ENCODE measurements around the gene C10orf90. TPM values are rescaled to one million over a fixed set of nuclear protein-coding genes. Genes with fewer than 3 reads are reported as not detected.

The C10orf90 gene
- total RNA-seq, 4 donors from 2014 or later, result 2.7 to 5.8 (median 4.0) TPM

- 80 to 89% methylated on average over 12 of the region's 12 CpGs for WGBS, 2 donors
- no peak overlapping the region for H3K4me3 ChIP-seq (ENCODE audit: low read depth, poor library complexity, severe bottlenecking)
- TF ChIP-seq CTCF (IDR thresholded peaks at IDR 0.05) (no peak), POLR2A (IDR thresholded peaks at IDR 0.05) (no peak)
- intact Hi-C loops (cut with DNase I; ENCODE audit: low total_unique reads), result loop anchor here (10.0 kb wide), 1 partner anchor 519 kb away; no protein-coding TSS in a partner anchor
- DNase-seq (ENCODE audit: low spot score in 2 of 2), result no peak
Measured at GRCh38 chr10:126503392-126504062, 167.0 kb downstream of the C10orf90 start.

GRCh38 chr10:126502441-126502840 is 168.1 kb downstream of the C10orf90 start:
- TF ChIP-seq POLR2A (IDR thresholded peaks at IDR 0.05), result no peak
- no peak for TF ChIP-seq CTCF (IDR thresholded peaks at IDR 0.05)

DNA sequence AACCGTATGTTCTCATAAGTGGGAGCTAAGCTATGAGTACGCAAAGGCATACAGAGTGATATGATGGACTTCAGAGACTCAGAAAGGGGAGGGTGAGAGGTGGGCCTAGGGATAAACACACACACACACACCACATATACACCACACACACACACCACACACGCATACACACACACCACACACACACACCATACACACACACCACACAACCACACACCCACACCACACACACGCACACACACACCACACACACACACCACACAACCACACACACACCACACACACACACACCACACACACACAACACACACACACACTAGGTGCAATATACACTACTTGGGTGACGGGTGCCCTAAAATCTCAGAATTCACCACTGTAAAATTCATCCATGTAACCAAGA is 168.7 kb downstream of the C10orf90 start:
- WGBS, 2 donors, result 79 to 97% methylated on average over 5 of the region's 5 CpGs
- no peak for TF ChIP-seq POLR2A (IDR thresholded peaks at IDR 0.05)
- no peak for TF ChIP-seq CTCF (IDR thresholded peaks at IDR 0.05)
- DNase-seq (ENCODE audit: low spot score in 2 of 2), result no peak
- H3K4me3 ChIP-seq (ENCODE audit: low read depth, poor library complexity, severe bottlenecking), result no peak overlapping the region
- intact Hi-C loops (cut with DNase I; ENCODE audit: low total_unique reads), result loop anchor here (10.0 kb wide), 1 partner anchor 517 kb away; no protein-coding TSS in a partner anchor

More at GRCh38 chr10:126502441-126502840, 168.1 kb downstream of the C10orf90 start:
- DNase-seq (ENCODE audit: low spot score in 2 of 2), result no peak
- intact Hi-C loops (cut with DNase I; ENCODE audit: low total_unique reads), result loop anchor here (10.0 kb wide), 1 partner anchor 518 kb away; no protein-coding TSS in a partner anchor
- H3K4me3 ChIP-seq (ENCODE audit: low read depth, poor library complexity, severe bottlenecking), result no peak overlapping the region
- WGBS, 2 donors, result 74 to 85% methylated on average over 1 of the region's 1 CpG

- TF ChIP-seq CTCF (IDR thresholded peaks at IDR 0.05), result no peak
- TF ChIP-seq POLR2A (IDR thresholded peaks at IDR 0.05), result no peak
- DNase-seq (ENCODE audit: low spot score in 2 of 2), result no peak
- WGBS, 2 donors, result 65 to 84% methylated on average over 3 of the region's 3 CpGs
- intact Hi-C loops (cut with DNase I; ENCODE audit: low total_unique reads), result loop anchor here (10.0 kb wide), 1 partner anchor 516 kb away; no protein-coding TSS in a partner anchor
- H3K4me3 ChIP-seq (ENCODE audit: low read depth, poor library complexity, severe bottlenecking), result no peak overlapping the region
Measured at GRCh38 chr10:126500866-126501265, 169.6 kb downstream of the C10orf90 start.

- TF ChIP-seq CTCF (IDR thresholded peaks at IDR 0.05) (no peak), POLR2A (IDR thresholded peaks at IDR 0.05) (no peak)
- intact Hi-C loops (cut with DNase I; ENCODE audit: low total_unique reads), result loop anchor here (10.0 kb wide), 1 partner anchor 515 kb away; no protein-coding TSS in a partner anchor
- WGBS, 2 donors, result 64 to 68% methylated on average over 4 of the region's 4 CpGs
- no peak overlapping the region for H3K4me3 ChIP-seq (ENCODE audit: low read depth, poor library complexity, severe bottlenecking)
- no peak for DNase-seq (ENCODE audit: low spot score in 2 of 2)
Measured at GRCh38 chr10:126500185-126500584, 170.3 kb downstream of the C10orf90 start.
